AG04449 (cell line): Measurements from ENCODE around the gene NFATC3.

Experiments used
- CTCF ChIA-PET: fragments of 350-600 bp; formaldehyde crosslinking; extraction: SDS; loops from one replicate; lab custom pipeline; 2021; ENCODE audit warnings: antibody characterized with exemption; lab: Yijun Ruan, JAX
- POLR2A ChIA-PET: fragments of 400-600, 350-600 bp; formaldehyde crosslinking; extraction: SDS; loops from one replicate; lab custom pipeline; 2020; ENCODE audit warnings: antibody characterized with exemption, inconsistent platforms; lab: Yijun Ruan, JAX
- DNase-seq: peaks from one replicate; pipeline ENCODE4 v3.0.0-alpha.2; 2010; ENCODE audit warnings: low read depth, low spot score
- H3K4me3 ChIP-seq: 2 replicates; pipeline ENCODE4 v1.5.1; 2011; ENCODE audit warnings: low read depth, mild to moderate bottlenecking, control low read depth, low read length
- TF ChIP-seq, protein P1 (sequence below): IDR thresholded peaks from one replicate; pipeline ENCODE4 v1.5.1; 2011; ENCODE audit warnings: mild to moderate bottlenecking, moderate library complexity, low read length, control low read depth, inconsistent platforms; ENCODE audit not compliant: insufficient read depth; ENCODE audit errors: missing control alignments

The NFATC3 gene

DNA sequence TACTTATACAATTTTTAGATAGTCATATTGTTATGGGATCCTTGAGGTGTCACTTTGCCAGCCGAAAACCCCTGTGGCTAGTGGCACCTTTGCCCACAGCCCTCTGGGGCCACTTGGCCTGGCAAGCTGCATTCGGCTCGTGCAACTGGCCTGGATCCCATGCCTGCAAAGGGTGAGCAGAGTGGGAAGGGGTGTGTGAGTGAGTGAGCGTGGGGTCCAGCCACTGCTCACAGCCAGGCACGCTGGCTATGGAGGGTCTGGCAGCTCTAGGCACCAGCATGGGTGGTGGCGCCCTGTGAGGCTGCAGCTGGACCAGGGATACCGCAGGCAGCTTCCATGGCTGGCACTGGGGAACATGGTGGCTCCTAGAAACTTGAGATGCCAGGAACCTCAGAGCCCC, 101.7 kb downstream of the NFATC3 start:
- H3K4me3 ChIP-seq: no peak overlapping the region
- ChIA-PET POLR2A (no interaction called here), CTCF (interaction anchor here (1.7 kb wide), 1 partner anchor 70 kb away, joined by 6 read pairs; no protein-coding TSS in a partner anchor)
- no peak for DNase-seq
- TF ChIP-seq, protein P1, sequence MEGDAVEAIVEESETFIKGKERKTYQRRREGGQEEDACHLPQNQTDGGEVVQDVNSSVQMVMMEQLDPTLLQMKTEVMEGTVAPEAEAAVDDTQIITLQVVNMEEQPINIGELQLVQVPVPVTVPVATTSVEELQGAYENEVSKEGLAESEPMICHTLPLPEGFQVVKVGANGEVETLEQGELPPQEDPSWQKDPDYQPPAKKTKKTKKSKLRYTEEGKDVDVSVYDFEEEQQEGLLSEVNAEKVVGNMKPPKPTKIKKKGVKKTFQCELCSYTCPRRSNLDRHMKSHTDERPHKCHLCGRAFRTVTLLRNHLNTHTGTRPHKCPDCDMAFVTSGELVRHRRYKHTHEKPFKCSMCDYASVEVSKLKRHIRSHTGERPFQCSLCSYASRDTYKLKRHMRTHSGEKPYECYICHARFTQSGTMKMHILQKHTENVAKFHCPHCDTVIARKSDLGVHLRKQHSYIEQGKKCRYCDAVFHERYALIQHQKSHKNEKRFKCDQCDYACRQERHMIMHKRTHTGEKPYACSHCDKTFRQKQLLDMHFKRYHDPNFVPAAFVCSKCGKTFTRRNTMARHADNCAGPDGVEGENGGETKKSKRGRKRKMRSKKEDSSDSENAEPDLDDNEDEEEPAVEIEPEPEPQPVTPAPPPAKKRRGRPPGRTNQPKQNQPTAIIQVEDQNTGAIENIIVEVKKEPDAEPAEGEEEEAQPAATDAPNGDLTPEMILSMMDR: no peak

DNA sequence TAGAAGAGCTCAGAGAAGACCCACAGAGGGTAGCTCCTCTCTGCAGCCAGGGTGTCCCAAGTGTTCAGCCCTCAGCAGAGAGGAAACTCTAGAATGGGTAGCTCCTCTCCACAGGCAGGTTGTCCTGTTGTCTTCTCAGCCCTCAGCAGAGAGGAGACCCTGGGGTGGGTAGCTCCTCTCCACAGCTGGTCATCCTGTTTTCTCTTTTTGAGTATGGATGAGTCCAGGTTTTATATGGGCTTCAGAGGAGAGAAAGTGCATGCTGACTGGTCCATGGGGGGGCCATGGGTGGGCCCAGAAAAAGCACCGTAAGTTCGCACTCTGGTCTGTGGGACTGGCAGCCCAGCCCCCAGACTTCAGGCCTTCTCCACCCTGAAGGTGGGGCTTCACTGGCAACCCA, 102.3 kb downstream of the NFATC3 start:
- no peak overlapping the region for H3K4me3 ChIP-seq
- ChIA-PET POLR2A (no interaction called here), CTCF (interaction anchor here (1.7 kb wide), 1 partner anchor 71 kb away, joined by 6 read pairs; no protein-coding TSS in a partner anchor)
- TF ChIP-seq, protein P1: no peak
- no peak for DNase-seq

DNA sequence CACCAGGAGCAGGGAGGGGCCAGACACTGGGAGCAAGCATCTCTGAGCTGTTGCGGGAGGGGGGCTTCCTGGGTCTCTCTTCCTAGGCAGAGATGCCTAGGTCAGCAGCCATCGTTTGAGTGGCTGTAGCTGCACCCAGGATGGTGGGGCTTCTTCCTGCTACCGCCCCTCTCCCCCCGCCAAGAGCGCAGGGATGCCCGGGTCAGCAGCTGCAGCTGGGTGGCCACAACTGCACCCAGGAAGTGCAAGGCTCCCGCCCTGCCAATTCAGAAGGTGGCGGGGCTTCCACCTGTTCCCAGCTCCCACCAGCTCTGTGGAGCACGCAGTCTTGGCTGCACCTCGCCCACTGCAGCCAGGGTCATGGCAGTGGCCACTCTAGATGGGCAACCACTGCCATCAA, 103.0 kb downstream of the NFATC3 start:
- ChIA-PET POLR2A (no interaction called here), CTCF (no interaction called here)
- TF ChIP-seq, protein P1: no peak
- DNase-seq: no peak
- no peak overlapping the region for H3K4me3 ChIP-seq

DNA sequence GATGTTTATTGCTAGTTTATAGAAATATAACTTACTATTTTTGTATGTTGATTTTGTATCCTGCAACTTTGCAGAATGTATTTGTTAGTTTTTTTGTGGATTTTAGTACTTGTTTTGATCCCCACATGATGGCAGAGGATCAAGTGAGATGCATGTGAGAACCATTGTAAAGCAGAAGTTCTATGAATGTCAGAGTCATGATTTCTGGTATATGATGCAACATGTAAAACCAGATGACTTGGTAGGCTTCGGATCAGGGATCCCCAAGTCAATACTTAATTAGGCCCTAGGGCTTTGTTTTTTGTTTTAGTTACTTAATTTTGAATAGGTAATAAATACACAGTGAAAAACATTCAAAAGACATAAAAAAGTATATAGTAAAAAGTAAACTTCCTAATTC, 104.9 kb downstream of the NFATC3 start:
- no peak for DNase-seq
- CTCF ChIA-PET: no interaction called here
- POLR2A ChIA-PET: no interaction called here
- H3K4me3 ChIP-seq: no peak overlapping the region
- TF ChIP-seq, protein P1: no peak

DNA sequence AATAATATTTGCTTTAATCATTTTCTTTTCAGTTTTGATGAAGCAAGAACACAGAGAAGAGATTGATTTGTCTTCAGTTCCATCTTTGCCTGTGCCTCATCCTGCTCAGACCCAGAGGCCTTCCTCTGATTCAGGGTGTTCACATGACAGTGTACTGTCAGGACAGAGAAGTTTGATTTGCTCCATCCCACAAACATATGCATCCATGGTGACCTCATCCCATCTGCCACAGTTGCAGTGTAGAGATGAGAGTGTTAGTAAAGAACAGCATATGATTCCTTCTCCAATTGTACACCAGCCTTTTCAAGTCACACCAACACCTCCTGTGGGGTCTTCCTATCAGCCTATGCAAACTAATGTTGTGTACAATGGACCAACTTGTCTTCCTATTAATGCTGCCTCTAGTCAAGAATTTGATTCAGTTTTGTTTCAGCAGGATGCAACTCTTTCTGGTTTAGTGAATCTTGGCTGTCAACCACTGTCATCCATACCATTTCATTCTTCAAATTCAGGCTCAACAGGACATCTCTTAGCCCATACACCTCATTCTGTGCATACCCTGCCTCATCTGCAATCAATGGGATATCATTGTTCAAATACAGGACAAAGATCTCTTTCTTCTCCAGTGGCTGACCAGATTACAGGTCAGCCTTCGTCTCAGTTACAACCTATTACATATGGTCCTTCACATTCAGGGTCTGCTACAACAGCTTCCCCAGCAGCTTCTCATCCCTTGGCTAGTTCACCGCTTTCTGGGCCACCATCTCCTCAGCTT, 105.8 kb downstream of the NFATC3 start:
- POLR2A ChIA-PET: no interaction called here

DNA sequence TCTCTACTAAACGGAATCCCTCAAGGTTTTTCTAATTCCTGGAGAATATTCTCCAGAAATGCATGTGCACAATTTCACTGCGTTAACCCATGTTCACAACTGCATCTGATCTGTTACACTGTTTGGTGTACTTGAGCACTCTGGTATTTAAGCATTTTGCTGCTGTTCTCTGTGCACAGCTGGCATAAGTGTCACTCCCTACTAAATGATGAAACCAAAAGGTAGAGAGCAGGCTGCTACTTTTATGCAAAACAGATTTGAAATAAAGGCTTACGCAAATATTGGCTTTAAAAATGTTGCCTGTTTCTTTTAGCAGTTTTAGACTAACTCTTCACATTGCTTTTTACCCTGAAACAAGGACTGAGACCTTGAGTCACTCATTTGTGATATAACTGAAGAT, 109.1 kb downstream of the NFATC3 start:
- ChIA-PET POLR2A (no interaction called here), CTCF (no interaction called here)
- H3K4me3 ChIP-seq: no peak overlapping the region
- no peak for DNase-seq
- TF ChIP-seq, protein P1: no peak

More for the DNA sequence above, 105.8 kb downstream of the NFATC3 start:
- CTCF ChIA-PET: no interaction called here
- DNase-seq: no peak
- TF ChIP-seq, protein P1: no peak
- H3K4me3 ChIP-seq: no peak overlapping the region
